ENCODE results near the gene BTG1.

Gene BTG1

GRCh38 chr12:92143686-92144630 lies 1.7 kb downstream of the BTG1 start:
- no peak for DNase-seq (ENCODE audit: low spot score)
- TF ChIP-seq CTCF (IDR thresholded peaks at IDR 0.05; ENCODE audit: extremely low read depth, missing control alignments), result peak; percentile 44

- no peak for TF ChIP-seq CTCF (IDR thresholded peaks at IDR 0.05; ENCODE audit: extremely low read depth, missing control alignments)
- DNase-seq (ENCODE audit: low spot score), result no peak
Observed at GRCh38 chr12:92143258-92143657, 2.4 kb downstream of the BTG1 start.

- no peak for TF ChIP-seq CTCF (IDR thresholded peaks at IDR 0.05; ENCODE audit: extremely low read depth, missing control alignments)
- no peak for DNase-seq (ENCODE audit: low spot score)
Observed at GRCh38 chr12:92142251-92142926, 3.3 kb downstream of the BTG1 start.

GRCh38 chr12:92141591-92142121 lies 4.0 kb downstream of the BTG1 start:
- no peak for DNase-seq (ENCODE audit: low spot score)
- TF ChIP-seq CTCF (IDR thresholded peaks at IDR 0.05; ENCODE audit: extremely low read depth, missing control alignments), result no peak

GRCh38 chr12:92140896-92141536 lies 4.6 kb downstream of the BTG1 start:
- TF ChIP-seq CTCF (IDR thresholded peaks at IDR 0.05; ENCODE audit: extremely low read depth, missing control alignments), result no peak
- DNase-seq (ENCODE audit: low spot score), result no peak

GRCh38 chr12:92140156-92140555 lies 5.5 kb downstream of the BTG1 start:
- no peak for TF ChIP-seq CTCF (IDR thresholded peaks at IDR 0.05; ENCODE audit: extremely low read depth, missing control alignments)
- DNase-seq (ENCODE audit: low spot score), result no peak
